ENCODE measurements around the gene KIF25.
"Not testable (repeated sequence)": the region's sequence is repeated elsewhere in the genome, so short reads cannot be mapped to it uniquely, and the experiment has no call there.

The KIF25 gene

DNA sequence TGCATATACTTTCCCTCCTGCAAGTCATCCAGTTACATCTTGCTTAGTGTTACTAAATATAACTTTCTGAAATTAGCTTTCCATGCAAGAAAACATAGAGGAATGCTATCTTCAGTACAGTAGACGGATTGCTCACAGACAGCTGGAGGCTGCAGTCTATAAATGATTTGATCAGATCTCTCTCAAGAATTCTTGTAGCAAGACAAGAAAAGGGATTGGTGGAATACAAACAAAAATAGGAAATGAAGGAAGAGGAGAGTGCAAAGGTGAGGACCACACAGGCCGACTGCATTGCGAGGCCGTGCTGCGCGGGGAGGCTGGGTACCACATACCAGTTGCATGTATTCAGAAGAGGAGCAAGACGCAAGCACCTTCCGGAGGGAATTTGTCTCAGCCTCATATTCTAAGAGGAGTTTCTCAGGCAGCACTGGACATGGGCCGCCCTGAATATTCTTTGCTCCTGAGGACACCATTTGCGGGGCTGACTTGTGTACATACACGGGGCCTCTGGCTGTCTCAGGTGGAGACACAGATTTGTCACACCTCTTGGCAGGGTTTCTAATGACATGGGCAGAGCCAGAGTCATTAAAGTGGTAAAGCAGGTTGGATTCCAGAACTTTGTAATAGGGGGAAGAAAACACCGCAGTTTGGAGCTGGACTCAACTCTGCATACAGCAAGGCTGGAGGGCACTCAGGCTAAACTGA, 22.7 kb upstream of the KIF25 start:
- no peak for TF ChIP-seq CTCF (IDR thresholded peaks at IDR 0.05; ENCODE audit: extremely low read depth, missing control alignments)
- DNase-seq (ENCODE audit: low spot score), result no peak

- no peak for DNase-seq (ENCODE audit: low spot score)
- no peak for TF ChIP-seq CTCF (IDR thresholded peaks at IDR 0.05; ENCODE audit: extremely low read depth, missing control alignments)
Measured at GRCh38 chr6:167975458-167975857, 22.0 kb upstream of the KIF25 start.

- DNase-seq (ENCODE audit: low spot score), result not testable (repeated sequence)
Measured at GRCh38 chr6:167976116-167976657, 21.3 kb upstream of the KIF25 start.

DNA sequence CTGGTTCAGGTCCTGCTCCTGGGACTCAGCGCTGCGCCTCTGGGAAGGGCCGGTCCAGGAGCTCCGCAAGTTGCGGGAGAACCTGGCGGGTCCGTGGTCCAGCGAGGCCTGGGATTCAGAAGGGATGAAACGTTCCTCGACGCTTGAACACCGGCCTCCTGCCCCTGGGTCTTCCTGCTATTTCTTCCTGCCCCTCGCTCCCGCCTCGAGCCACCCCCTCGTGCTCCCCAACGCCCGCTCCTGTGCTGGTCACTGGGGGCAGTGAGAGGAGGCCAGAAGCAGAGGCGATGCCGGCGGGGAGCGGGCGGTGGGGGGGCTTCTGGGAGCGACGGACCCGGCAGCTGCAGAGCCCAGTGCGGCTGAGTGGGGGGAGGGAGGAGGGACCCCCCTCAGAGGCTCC, 20.8 kb upstream of the KIF25 start:
- DNase-seq (ENCODE audit: low spot score), result no peak
- TF ChIP-seq CTCF (IDR thresholded peaks at IDR 0.05; ENCODE audit: extremely low read depth, missing control alignments), result no peak

GRCh38 chr6:167977717-167978467, 19.6 kb upstream of the KIF25 start:
- no peak for TF ChIP-seq CTCF (IDR thresholded peaks at IDR 0.05; ENCODE audit: extremely low read depth, missing control alignments)
- DNase-seq (ENCODE audit: low spot score), result no peak

GRCh38 chr6:167978607-167979006, 18.9 kb upstream of the KIF25 start:
- TF ChIP-seq CTCF (IDR thresholded peaks at IDR 0.05; ENCODE audit: extremely low read depth, missing control alignments), result no peak
- DNase-seq (ENCODE audit: low spot score), result no peak

DNA sequence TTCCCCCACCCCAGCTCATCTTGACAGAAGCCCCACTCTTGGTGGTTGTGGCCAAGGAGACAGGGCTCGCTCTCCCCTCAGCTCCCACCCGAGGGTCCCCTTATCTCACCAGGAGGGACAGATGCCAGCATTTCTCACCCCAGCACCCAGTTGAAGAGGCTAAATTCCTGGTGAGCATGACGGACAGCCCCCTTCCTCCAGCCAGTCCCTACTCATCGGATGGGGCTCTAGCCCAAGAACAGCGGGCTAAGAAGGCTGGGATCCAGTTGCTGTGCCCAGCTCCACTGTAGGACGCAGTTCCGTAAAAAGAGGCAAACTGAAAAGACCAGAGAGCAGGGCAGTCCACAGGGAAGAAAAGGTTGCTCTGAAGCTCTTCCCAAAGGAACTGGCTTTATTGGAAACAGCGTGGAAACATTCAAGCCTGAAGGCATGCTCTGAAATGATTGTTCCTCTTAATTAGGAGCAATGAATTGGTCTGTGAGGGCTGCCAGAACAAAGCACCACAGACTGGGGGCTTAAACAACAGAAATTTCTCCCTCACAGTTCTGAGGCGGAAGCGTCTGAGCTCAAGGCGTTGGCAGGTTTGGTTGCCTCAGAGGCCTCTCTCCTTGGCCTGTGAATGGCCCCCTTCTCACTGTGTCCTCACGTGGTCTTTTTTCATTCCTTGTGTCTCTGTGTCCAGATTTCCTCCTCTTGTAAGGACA, 17.9 kb upstream of the KIF25 start:
- no peak for TF ChIP-seq CTCF (IDR thresholded peaks at IDR 0.05; ENCODE audit: extremely low read depth, missing control alignments)
- no peak for DNase-seq (ENCODE audit: low spot score)
